CD4-positive, alpha-beta T cell treated with Interleukin-1 beta for 1 hour (primary cell): ENCODE results near the gene ZNF727.
"Not testable (repeated sequence)": the region's sequence is repeated elsewhere in the genome, so short reads cannot be mapped to it uniquely, and the experiment has no call there.

ENCODE experiments used
- DNase-seq, 2 donors: peaks; one replicate each; pipeline ENCODE4 v3.0.0-alpha.2; 2020 to 2022

The ZNF727 gene

GRCh38 chr7:64045301-64046040, at the start of gene ZNF727:
Gene ZNF727 (plus strand): TSS chr7:64045434. CDS start chr7:64045622, 188 bp downstream.
- DNase-seq, result peak; percentile 12 to 33

- no peak for DNase-seq
Observed at GRCh38 chr7:63998549-63998948, 46.7 kb upstream of the ZNF727 start, which contains the start of gene ZNF722. Gene ZNF722 (plus strand): TSS chr7:63998849. CDS start chr7:63998962, 113 bp downstream.

- DNase-seq, result not testable (repeated sequence)
Observed at GRCh38 chr7:64015496-64015895, 29.7 kb upstream of the ZNF727 start.

- no peak for DNase-seq
Observed at GRCh38 chr7:64035388-64035787, 9.8 kb upstream of the ZNF727 start.

- no peak for DNase-seq
Observed at GRCh38 chr7:64037095-64037494, 8.1 kb upstream of the ZNF727 start.

GRCh38 chr7:64046041-64046389, 781 bp downstream of the ZNF727 start:
- no peak for DNase-seq

GRCh38 chr7:64077837-64078698, 32.8 kb downstream of the ZNF727 start:
- DNase-seq, result not testable (repeated sequence)

- DNase-seq, result no peak
Observed at GRCh38 chr7:64078699-64078994, 33.4 kb downstream of the ZNF727 start.

GRCh38 chr7:64087501-64087900, 42.3 kb downstream of the ZNF727 start:
- no peak for DNase-seq

GRCh38 chr7:64088863-64089262, 43.6 kb downstream of the ZNF727 start:
- not testable (repeated sequence) for DNase-seq
